H9 (cell line): ENCODE data around the gene ABCC3. TPM values are rescaled to one million over a fixed set of nuclear protein-coding genes. Genes with fewer than 3 reads are reported as not detected.
A peak's percentile ranks its signal among the peaks of the same experiment; 100 is the strongest.

Source experiments
- DNase-seq: peaks from one replicate; pipeline ENCODE4 v3.0.0-alpha.2; 2017
- H2AFZ ChIP-seq: one replicate; pipeline ENCODE4 v1.6.1; 2013; ENCODE audit warnings: mild to moderate bottlenecking, low read length, control low read depth, moderate library complexity
- H2AK5ac ChIP-seq: 2 replicates; pipeline ENCODE4 v1.6.1; 2013; ENCODE audit warnings: low read length, control low read depth, mixed read lengths; ENCODE audit not compliant: insufficient read length
- H2BK120ac ChIP-seq: one replicate; pipeline ENCODE4 v1.6.1; 2013; ENCODE audit warnings: low read depth, mild to moderate bottlenecking, low read length, control low read depth, inconsistent platforms; ENCODE audit not compliant: poor library complexity, severe bottlenecking
- H2BK12ac ChIP-seq: 2 replicates; pipeline ENCODE4 v1.6.1; 2013; ENCODE audit warnings: low read length, control low read depth, mixed read lengths, low read depth; ENCODE audit not compliant: insufficient read length
- H2BK15ac ChIP-seq: 2 replicates; pipeline ENCODE4 v1.6.1; 2013; ENCODE audit warnings: low read depth, low read length, control low read depth
- H2BK20ac ChIP-seq: one replicate; pipeline ENCODE4 v1.6.1; 2013; ENCODE audit warnings: low read depth, mild to moderate bottlenecking, low read length, control low read depth, inconsistent platforms; ENCODE audit not compliant: poor library complexity, severe bottlenecking
- H2BK5ac ChIP-seq: 2 replicates; pipeline ENCODE4 v1.6.1; 2013; ENCODE audit warnings: low read length, control low read depth, mixed read lengths; ENCODE audit not compliant: insufficient read length
- H3K14ac ChIP-seq: 2 replicates; pipeline ENCODE4 v1.6.1; 2013; ENCODE audit warnings: low read length, control low read depth; ENCODE audit not compliant: insufficient read depth
- H3K18ac ChIP-seq: 2 replicates; pipeline ENCODE4 v1.6.1; 2013; ENCODE audit warnings: low read depth, mild to moderate bottlenecking, mixed read lengths, low read length, control low read depth; ENCODE audit not compliant: insufficient read length
- H3K23ac ChIP-seq: 2 replicates; pipeline ENCODE4 v1.6.1; 2013; ENCODE audit warnings: low read length, control low read depth, mixed read lengths, low read depth; ENCODE audit not compliant: insufficient read length
- H3K23me2 ChIP-seq: 2 replicates; pipeline ENCODE4 v1.6.1; 2013; ENCODE audit warnings: low read depth, mild to moderate bottlenecking, mixed read lengths, low read length, control low read depth; ENCODE audit not compliant: insufficient read length, poor library complexity, severe bottlenecking
- H3K27ac ChIP-seq: 2 replicates; pipeline ENCODE4 v1.5.1; 2013; ENCODE audit warnings: low read length, control low read depth, mixed read lengths, low read depth; ENCODE audit not compliant: insufficient read length
- H3K27me3 ChIP-seq: 2 replicates; pipeline ENCODE4 v1.6.1; 2013; ENCODE audit warnings: low read length, control low read depth, inconsistent platforms; ENCODE audit not compliant: insufficient read depth
- H3K4ac ChIP-seq: 2 replicates; pipeline ENCODE4 v1.6.1; 2013; ENCODE audit warnings: low read depth, mild to moderate bottlenecking, control low read depth, inconsistent platforms, low read length, moderate library complexity
- H3K4me1 ChIP-seq: 2 replicates; pipeline ENCODE4 v1.6.1; 2013; ENCODE audit warnings: low read length, control low read depth, inconsistent platforms; ENCODE audit not compliant: insufficient read depth
- H3K4me2 ChIP-seq: 2 replicates; pipeline ENCODE4 v1.6.1; 2013; ENCODE audit warnings: low read length, control low read depth, mixed read lengths; ENCODE audit not compliant: insufficient read length, insufficient read depth
- H3K56ac ChIP-seq: 2 replicates; pipeline ENCODE4 v1.6.1; 2013; ENCODE audit warnings: low read depth, mild to moderate bottlenecking, mixed read lengths, low read length, control low read depth; ENCODE audit not compliant: insufficient read length
- H3K79me1 ChIP-seq: 2 replicates; pipeline ENCODE4 v1.6.1; 2013; ENCODE audit warnings: low read depth, mild to moderate bottlenecking, moderate library complexity, low read length, control low read depth, inconsistent platforms; ENCODE audit not compliant: insufficient read depth, poor library complexity, severe bottlenecking
- H3K79me2 ChIP-seq: 2 replicates; pipeline ENCODE4 v1.6.1; 2013; ENCODE audit warnings: low read length, control low read depth, inconsistent platforms; ENCODE audit not compliant: insufficient read depth
- H3K9ac ChIP-seq: 2 replicates; pipeline ENCODE4 v1.6.1; 2013; ENCODE audit warnings: low read length, control low read depth, mixed read lengths; ENCODE audit not compliant: insufficient read length; ENCODE audit errors: extremely low read depth
- H3K9me3 ChIP-seq: one replicate; pipeline ENCODE4 v1.6.1; 2013; ENCODE audit warnings: low read depth, low read length, inconsistent platforms; ENCODE audit not compliant: control insufficient read depth
- H3T11ph ChIP-seq: one replicate; pipeline ENCODE4 v1.6.1; 2013; ENCODE audit warnings: mild to moderate bottlenecking, low read length, control low read depth, inconsistent platforms
- H4K20me1 ChIP-seq: one replicate; pipeline ENCODE4 v1.6.1; 2013; ENCODE audit not compliant: control insufficient read depth, insufficient read length, insufficient read depth
- H4K5ac ChIP-seq: 2 replicates; pipeline ENCODE4 v1.6.1; 2013; ENCODE audit warnings: low read depth, mild to moderate bottlenecking, mixed read lengths, low read length, control low read depth; ENCODE audit not compliant: insufficient read length
- H4K8ac ChIP-seq: replicated peaks from 2 replicates; pipeline ENCODE4 v1.6.1; 2013; ENCODE audit warnings: low read length, control low read depth, mixed read lengths, low read depth; ENCODE audit not compliant: insufficient read length
- H4K91ac ChIP-seq: 2 replicates; pipeline ENCODE4 v1.6.1; 2013; ENCODE audit warnings: low read depth, mild to moderate bottlenecking, moderate library complexity, mixed read lengths, low read length, control low read depth; ENCODE audit not compliant: insufficient read length
- H3K27ac Mint-ChIP-seq, 3 experiments: 2 replicates in 2 of 3; 3 replicates in 1 of 3; pipeline ENCODE4 v1.8.0; 2020 to 2021; ENCODE audit warnings: mixed read lengths in 3 of 3, mild to moderate bottlenecking in 1 of 3, moderate library complexity in 1 of 3
- H3K27me3 Mint-ChIP-seq: 2 replicates; pipeline ENCODE4 v1.8.0; 2021; ENCODE audit warnings: low read depth, mild to moderate bottlenecking, moderate library complexity, mixed read lengths
- H3K36me3 Mint-ChIP-seq, 3 experiments: 2 replicates in 2 of 3; 3 replicates in 1 of 3; pipeline ENCODE4 v1.8.0; 2020 to 2021; ENCODE audit warnings: low read depth in 3 of 3, mixed read lengths in 3 of 3; ENCODE audit not compliant: insufficient read depth in 1 of 3
- H3K4me1 Mint-ChIP-seq, 2 experiments: 2 replicates each; pipeline ENCODE4 v1.8.0; 2020; ENCODE audit warnings: mixed read lengths in 2 of 2
- H3K4me3 Mint-ChIP-seq, 2 experiments: 2 replicates in 1 of 2; 3 replicates in 1 of 2; pipeline ENCODE4 v1.8.0; 2020 to 2021; ENCODE audit warnings: mild to moderate bottlenecking in 2 of 2, mixed read lengths in 2 of 2, moderate library complexity in 1 of 2
- H3K9me3 Mint-ChIP-seq, 2 experiments: 2 replicates in 1 of 2; 3 replicates in 1 of 2; pipeline ENCODE4 v1.8.0; 2020; ENCODE audit warnings: mild to moderate bottlenecking in 2 of 2, mixed read lengths in 2 of 2, moderate library complexity in 1 of 2
- WGBS: extraction: QIAGEN DNeasy Blood & Tissue Kit; methylation state at CpG from one replicate; pipeline ENCODE4 v1.1.7; 2013; ENCODE audit warnings: missing lambda C conversion rate, low lambda C conversion rate, mixed read lengths; ENCODE audit not compliant: insufficient read length; ENCODE audit errors: extremely low coverage; 5-methylcytosine and 5-hydroxymethylcytosine counted together
- total RNA-seq: library from RNA; stranded (reverse); gene quantifications from 2 replicates; pipeline ENCODE4 v1.2.1, GENCODE V29; 2021
- TF ChIP-seq, protein P1 (sequence below): fragments of 200-600 bp; sonication (generic); conservative IDR thresholded peaks from 3 replicates; pipeline ENCODE4 v1.8.0; 2021; ENCODE audit warnings: antibody characterized with exemption, mild to moderate bottlenecking

The ABCC3 gene
- total RNA-seq, 1 experiment from 2014 or later, result 0.31 TPM

DNA sequence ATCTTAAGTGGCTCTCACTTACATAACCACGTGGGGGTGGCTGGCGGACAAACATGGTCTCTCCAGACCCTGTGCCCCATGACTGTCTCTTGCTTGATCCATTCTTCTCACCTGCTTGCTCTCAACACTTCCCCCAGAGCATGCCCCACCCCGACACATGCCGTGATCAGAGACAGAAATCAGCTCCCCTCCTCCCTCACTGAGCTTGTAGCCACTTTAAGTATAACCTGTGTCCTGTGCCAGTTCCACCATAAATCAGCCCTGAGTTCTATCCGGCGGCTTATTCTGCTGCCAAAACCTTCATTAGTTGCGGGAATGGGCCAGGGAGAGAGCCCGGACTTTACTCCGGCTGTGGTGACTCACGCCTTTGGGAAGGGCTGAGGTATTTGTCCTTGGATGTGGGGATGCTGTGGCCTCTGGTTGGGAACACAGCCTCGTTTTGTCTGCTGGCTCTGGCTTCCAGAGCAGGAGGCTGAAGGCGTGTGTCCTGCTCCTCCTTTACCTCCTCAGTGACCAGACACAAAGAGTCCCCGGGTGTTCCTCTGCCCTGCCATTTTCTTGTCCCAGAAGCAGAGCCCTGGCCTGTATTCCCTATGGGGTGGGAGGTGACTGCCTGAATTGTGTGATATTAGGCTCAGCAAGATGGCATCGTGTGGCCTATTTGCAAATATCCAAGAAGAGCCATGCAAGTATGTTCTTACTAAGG is 52.0 kb downstream of the ABCC3 start:
- H4K91ac ChIP-seq, result no peak overlapping the region
- H2BK15ac ChIP-seq, result no peak overlapping the region
- Mint-ChIP-seq H3K9me3 (no peaks in the 10 kb centered on the region; a peak in 1 of 5 replicates), H3K27me3 (no peaks in the 10 kb centered on the region), H3K27ac (peak overlapping the region; percentile 23 to 41 (median 29); a peak in 6 of 7 replicates), H3K4me3 (no peak overlapping the region), H3K36me3 (no peaks in the 10 kb centered on the region), H3K4me1 (peaks cover 35 to 56% of the 10 kb centered on the region in 2 experiments)
- H3T11ph ChIP-seq, result no peak overlapping the region
- no peaks in the 10 kb centered on the region for H3K79me2 ChIP-seq
- no peak overlapping the region for H3K4me2 ChIP-seq
- no peak overlapping the region for H2BK12ac ChIP-seq
- no peak overlapping the region for H2AFZ ChIP-seq
- H2AK5ac ChIP-seq, result no peak overlapping the region
- whole genome bisulfite sequencing, result no CpG with 5 or more reads among the region's 14 CpGs
- H3K27me3 ChIP-seq, result no peaks in the 10 kb centered on the region
- no peaks in the 10 kb centered on the region for H3K4me1 ChIP-seq
- no peaks in the 10 kb centered on the region for H3K9me3 ChIP-seq
- no peak overlapping the region for H3K9ac ChIP-seq
- no peak for DNase-seq
- no peak overlapping the region; the same call in 1 of the 2 replicates for H3K14ac ChIP-seq
- no peak overlapping the region for H3K56ac ChIP-seq
- H4K20me1 ChIP-seq, result no peaks in the 10 kb centered on the region
- H4K5ac ChIP-seq, result no peak overlapping the region
- H3K27ac ChIP-seq, result no peak overlapping the region
- no peaks in the 10 kb centered on the region for H3K23me2 ChIP-seq
- no peak overlapping the region for H2BK20ac ChIP-seq
- no peak overlapping the region for H3K23ac ChIP-seq
- H3K18ac ChIP-seq, result no peak overlapping the region
- no peak overlapping the region for H2BK5ac ChIP-seq
- no peaks in the 10 kb centered on the region for H3K79me1 ChIP-seq
- no peak overlapping the region for H3K4ac ChIP-seq
- H2BK120ac ChIP-seq, result no peak overlapping the region
- TF ChIP-seq, protein P1, sequence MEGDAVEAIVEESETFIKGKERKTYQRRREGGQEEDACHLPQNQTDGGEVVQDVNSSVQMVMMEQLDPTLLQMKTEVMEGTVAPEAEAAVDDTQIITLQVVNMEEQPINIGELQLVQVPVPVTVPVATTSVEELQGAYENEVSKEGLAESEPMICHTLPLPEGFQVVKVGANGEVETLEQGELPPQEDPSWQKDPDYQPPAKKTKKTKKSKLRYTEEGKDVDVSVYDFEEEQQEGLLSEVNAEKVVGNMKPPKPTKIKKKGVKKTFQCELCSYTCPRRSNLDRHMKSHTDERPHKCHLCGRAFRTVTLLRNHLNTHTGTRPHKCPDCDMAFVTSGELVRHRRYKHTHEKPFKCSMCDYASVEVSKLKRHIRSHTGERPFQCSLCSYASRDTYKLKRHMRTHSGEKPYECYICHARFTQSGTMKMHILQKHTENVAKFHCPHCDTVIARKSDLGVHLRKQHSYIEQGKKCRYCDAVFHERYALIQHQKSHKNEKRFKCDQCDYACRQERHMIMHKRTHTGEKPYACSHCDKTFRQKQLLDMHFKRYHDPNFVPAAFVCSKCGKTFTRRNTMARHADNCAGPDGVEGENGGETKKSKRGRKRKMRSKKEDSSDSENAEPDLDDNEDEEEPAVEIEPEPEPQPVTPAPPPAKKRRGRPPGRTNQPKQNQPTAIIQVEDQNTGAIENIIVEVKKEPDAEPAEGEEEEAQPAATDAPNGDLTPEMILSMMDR, result no peak
- H4K8ac ChIP-seq, result no peak overlapping the region
